CD4-positive, alpha-beta T cell (primary cell): ENCODE measurements around the gene CFAP97D1. TPM values are rescaled to one million over a fixed set of nuclear protein-coding genes. Genes with fewer than 3 reads are reported as not detected.
A peak's percentile ranks its signal among the peaks of the same experiment; 100 is the strongest.

Experiments used
- ATAC-seq: fragments of 200-7000 bp; cut with Tn5 transposase; one replicate; pipeline ENCODE4 v1.10.0; 2022; ENCODE audit warnings: mild to moderate bottlenecking; ENCODE audit not compliant: poor library complexity
- CTCF ChIA-PET: fragments of 350-600 bp; sonication (Branson Sonifier 250); formaldehyde crosslinking; loops from one replicate; lab custom pipeline; 2021; ENCODE audit warnings: antibody characterized with exemption, inconsistent platforms; lab: Charles Lee
- POLR2A ChIA-PET: fragments of 350-600 bp; sonication (Branson Sonifier 250); formaldehyde crosslinking; loops from one replicate; lab custom pipeline; 2021; ENCODE audit warnings: antibody characterized with exemption, inconsistent platforms; lab: Charles Lee
- DNase-seq, 14 experiments: peaks; one replicate each; pipeline ENCODE4 v3.0.0-alpha.2; 2013 to 2020; ENCODE audit warnings: mixed read lengths in 2 of 14
- H3K27ac ChIP-seq, 2 donors: one replicate each; pipeline versions ENCODE4 v1.5.1 to v1.7.0; 2013; ENCODE audit warnings: low read length in 2 of 2, low read depth in 1 of 2, mild to moderate bottlenecking in 1 of 2
- H3K27me3 ChIP-seq, 2 experiments: 1 replicate in 1 of 2; 2 replicates in 1 of 2; pipeline versions ENCODE4 v1.6.1 to v1.7.0; 2013; ENCODE audit warnings: low read length in 2 of 2, control low read depth in 1 of 2, mild to moderate bottlenecking in 1 of 2, moderate library complexity in 1 of 2; ENCODE audit not compliant: insufficient read depth in 2 of 2, control insufficient read depth in 1 of 2
- H3K36me3 ChIP-seq: one replicate; pipeline ENCODE4 v1.6.1; 2013; ENCODE audit warnings: low read length, control low read depth; ENCODE audit not compliant: insufficient read depth
- H3K4me1 ChIP-seq: one replicate; pipeline ENCODE4 v1.6.1; 2013; ENCODE audit warnings: low read length, control low read depth; ENCODE audit not compliant: insufficient read depth
- H3K4me3 ChIP-seq: one replicate; pipeline ENCODE4 v1.5.1; 2013; ENCODE audit warnings: mild to moderate bottlenecking, low read length, moderate library complexity
- H3K9me3 ChIP-seq, 2 experiments: 1 replicate in 1 of 2; 2 replicates in 1 of 2; pipeline versions ENCODE4 v1.6.1 to v1.7.0; 2013; ENCODE audit warnings: low read length in 2 of 2, mild to moderate bottlenecking in 2 of 2, control low read depth in 1 of 2, moderate library complexity in 1 of 2; ENCODE audit not compliant: control insufficient read depth in 1 of 2, insufficient read depth in 1 of 2
- H3K27ac Mint-ChIP-seq: one replicate; pipeline ENCODE4 v1.8.0; 2020; ENCODE audit warnings: mixed read lengths
- H3K27me3 Mint-ChIP-seq: one replicate; pipeline ENCODE4 v1.8.0; 2021; ENCODE audit warnings: mixed read lengths
- H3K36me3 Mint-ChIP-seq: one replicate; pipeline ENCODE4 v1.8.0; 2021; ENCODE audit warnings: low read depth, mixed read lengths
- H3K4me1 Mint-ChIP-seq: one replicate; pipeline ENCODE4 v1.8.0; 2021; ENCODE audit warnings: low read depth, mixed read lengths
- H3K4me3 Mint-ChIP-seq: one replicate; pipeline ENCODE4 v1.8.0; 2020; ENCODE audit warnings: mild to moderate bottlenecking, mixed read lengths
- H3K9me3 Mint-ChIP-seq: one replicate; pipeline ENCODE4 v1.8.0; 2020; ENCODE audit warnings: mixed read lengths
- CTCF ChIP-seq: fragments of 200-600 bp; IDR thresholded peaks from one replicate; pipeline ENCODE4 v1.8.0; 2022; ENCODE audit warnings: antibody characterized with exemption, mild to moderate bottlenecking
- intact Hi-C, 2 experiments: fragments of 100-400 bp; cut with DNase I in 1 of 2; cut with micrococcal nuclease in 1 of 2; formaldehyde crosslinking; loops; one replicate each; pipeline versions ENCODE4 v1.15.1 to v1.9.0; 2023 to 2025; cut with DNase I, micrococcal nuclease
- total RNA-seq, 174 experiments: library from RNA in 2 of 174; stranded (reverse) in 2 of 174; gene quantifications; one replicate each; pipeline ENCODE4 v1.2.3 and lab custom pipeline; 2021 to 2026

The CFAP97D1 gene
- total RNA-seq, 2 experiments from 2014 or later: not detected

- no peak overlapping the region for H3K4me3 ChIP-seq
- no peaks in the 10 kb centered on the region for H3K9me3 ChIP-seq
- H3K27me3 ChIP-seq: no peaks in the 10 kb centered on the region
- Mint-ChIP-seq H3K36me3 (no peaks in the 10 kb centered on the region), H3K9me3 (no peaks in the 10 kb centered on the region), H3K4me3 (no peak overlapping the region), H3K27me3 (peaks cover 16% of the 10 kb centered on the region), H3K4me1 (no peaks in the 10 kb centered on the region), H3K27ac (no peak overlapping the region)
- no peaks in the 10 kb centered on the region for H3K36me3 ChIP-seq
- peaks cover 6% of the 10 kb centered on the region for H3K4me1 ChIP-seq
- H3K27ac ChIP-seq: no peak overlapping the region
- POLR2A ChIA-PET: no interaction called here
- no peak for TF ChIP-seq CTCF
- CTCF ChIA-PET: interaction anchor here (1.2 kb wide), 1 partner anchor 19 kb away, joined by 3 read pairs; no protein-coding TSS in a partner anchor
- intact Hi-C loops: no loop called here
- no peak for DNase-seq
- ATAC-seq: no peak
Observed at GRCh38 chr17:43827596-43827995, 47.4 kb downstream of the CFAP97D1 start.

- Mint-ChIP-seq H3K4me3 (no peak overlapping the region), H3K4me1 (peaks cover 12% of the 10 kb centered on the region), H3K9me3 (no peaks in the 10 kb centered on the region), H3K27ac (no peak overlapping the region), H3K27me3 (peaks cover 30% of the 10 kb centered on the region), H3K36me3 (no peaks in the 10 kb centered on the region)
- Histone ChIP-seq H3K27me3 (peaks cover 14% of the 10 kb centered on the region in 2 experiments), H3K9me3 (no peaks in the 10 kb centered on the region), H3K4me1 (peaks cover 17% of the 10 kb centered on the region), H3K4me3 (no peak overlapping the region), H3K36me3 (no peaks in the 10 kb centered on the region), H3K27ac (no peak overlapping the region)
- CTCF ChIA-PET: no interaction called here
- TF ChIP-seq CTCF: no peak
- DNase-seq (no peak), ATAC-seq (no peak)
- POLR2A ChIA-PET: no interaction called here
- intact Hi-C loops: no loop called here
Observed at GRCh38 chr17:43829738-43830137, 49.5 kb downstream of the CFAP97D1 start.

GRCh38 chr17:43830510-43831140 is 50.4 kb downstream of the CFAP97D1 start:
- intact Hi-C loops: no loop called here
- H3K9me3 ChIP-seq: no peaks in the 10 kb centered on the region
- TF ChIP-seq CTCF: no peak
- DNase-seq (peak in 1 of 14 experiments; percentile 21), ATAC-seq (no peak)
- H3K4me3 Mint-ChIP-seq: peak overlapping the region; percentile 60
- H3K36me3 Mint-ChIP-seq: no peaks in the 10 kb centered on the region
- no peaks in the 10 kb centered on the region for H3K36me3 ChIP-seq
- peaks cover 17% of the 10 kb centered on the region for H3K4me1 ChIP-seq
- H3K9me3 Mint-ChIP-seq: no peaks in the 10 kb centered on the region
- peaks cover 15 to 18% of the 10 kb centered on the region in 2 experiments for H3K27me3 ChIP-seq
- no peak overlapping the region for H3K27ac ChIP-seq
- CTCF ChIA-PET: interaction anchor here (1.0 kb wide), 1 partner anchor 15 kb away, joined by 3 read pairs; no protein-coding TSS in a partner anchor
- H3K4me1 Mint-ChIP-seq: peaks cover 12% of the 10 kb centered on the region
- H3K4me3 ChIP-seq: no peak overlapping the region
- no peak overlapping the region for H3K27ac Mint-ChIP-seq
- peaks cover 35% of the 10 kb centered on the region for H3K27me3 Mint-ChIP-seq
- POLR2A ChIA-PET: no interaction called here
